ENCODE measurements around the gene MS4A5.
"Not testable (repeated sequence)": the region's sequence is repeated elsewhere in the genome, so short reads cannot be mapped to it uniquely, and the experiment has no call there.

The MS4A5 gene

GRCh38 chr11:60396799-60397198 is 32.6 kb upstream of the MS4A5 start:
- H3K27ac ChIP-seq: peak overlapping the region in 7 of 11 experiments; percentile 34 to 77 (median 53); a peak in 11 of 22 replicates
- H3K4me2 ChIP-seq: peak overlapping the region; percentile 30 to 76 (median 57)
- TF ChIP-seq Cebpa-rat (IDR thresholded peaks at IDR 0.05): no peak

GRCh38 chr11:60420015-60420414 is 9.4 kb upstream of the MS4A5 start:
- Histone ChIP-seq H3K27me3 (no peaks in the 10 kb centered on the region), H3K9me3 (replicated peaks in 1 of 11) (peaks cover 16 to 65% (median 20%) of the 10 kb centered on the region in 11 experiments), H3K4me3 (no peak overlapping the region), H3K4me2 (no peak overlapping the region), H3K36me3 (peaks cover 0 to 22% (median 0%) of the 10 kb centered on the region in 11 experiments; a peak in 5 of 22 replicates), H3K9ac (no peak overlapping the region), H3K27ac (no peak overlapping the region), H3K4me1 (peaks cover 0 to 5% (median 0%) of the 10 kb centered on the region in 10 experiments; a peak in 1 of 20 replicates), H4K20me1 (no peaks in the 10 kb centered on the region)
- TF ChIP-seq Cebpa-rat (IDR thresholded peaks at IDR 0.05): no peak

More at GRCh38 chr11:60396799-60397198, 32.6 kb upstream of the MS4A5 start:
- Histone ChIP-seq H3K27me3 (no peaks in the 10 kb centered on the region), H3K4me3 (no peak overlapping the region), H3K4me1 (peaks cover 11 to 73% (median 16%) of the 10 kb centered on the region in 10 experiments), H4K20me1 (peaks cover 0 to 11% (median 0%) of the 10 kb centered on the region in 11 experiments; a peak in 1 of 22 replicates), H3K36me3 (peaks cover 0 to 71% (median 0%) of the 10 kb centered on the region in 11 experiments; a peak in 6 of 22 replicates), H3K9me3 (replicated peaks in 1 of 11) (peaks cover 0 to 38% (median 17%) of the 10 kb centered on the region in 11 experiments; a peak in 18 of 22 replicates), H3K9ac (peak overlapping the region in 3 of 11 experiments; percentile 19 to 53 (median 31); a peak in 5 of 22 replicates)

GRCh38 chr11:60422609-60423008 is 6.8 kb upstream of the MS4A5 start:
- Histone ChIP-seq H3K27ac (no peak overlapping the region), H3K9me3 (replicated peaks in 1 of 11) (peaks cover 16 to 41% (median 20%) of the 10 kb centered on the region in 11 experiments), H3K4me1 (no peaks in the 10 kb centered on the region), H4K20me1 (no peaks in the 10 kb centered on the region), H3K4me3 (no peak overlapping the region), H3K36me3 (no peaks in the 10 kb centered on the region), H3K27me3 (no peaks in the 10 kb centered on the region), H3K9ac (no peak overlapping the region), H3K4me2 (no peak overlapping the region)
- TF ChIP-seq Cebpa-rat (IDR thresholded peaks at IDR 0.05): no peak

GRCh38 chr11:60428517-60428916 is 855 bp upstream of the MS4A5 start:
- no peak overlapping the region for H3K4me3 ChIP-seq
- H4K20me1 ChIP-seq: no peaks in the 10 kb centered on the region
- H3K27me3 ChIP-seq: no peaks in the 10 kb centered on the region
- H3K9ac ChIP-seq: no peak overlapping the region
- H3K4me1 ChIP-seq: no peaks in the 10 kb centered on the region
- no peak for TF ChIP-seq Cebpa-rat (IDR thresholded peaks at IDR 0.05)
- no peaks in the 10 kb centered on the region for H3K9me3 ChIP-seq (replicated peaks in 1 of 11)
- no peaks in the 10 kb centered on the region for H3K36me3 ChIP-seq
- no peak overlapping the region for H3K4me2 ChIP-seq
- no peak overlapping the region for H3K27ac ChIP-seq

- TF ChIP-seq Cebpa-rat (IDR thresholded peaks at IDR 0.05): no peak
- Histone ChIP-seq H3K4me3 (no peak overlapping the region), H3K9ac (no peak overlapping the region), H4K20me1 (no peaks in the 10 kb centered on the region), H3K4me1 (no peaks in the 10 kb centered on the region), H3K9me3 (replicated peaks in 1 of 11) (peaks cover 0 to 5% (median 0%) of the 10 kb centered on the region in 11 experiments; a peak in 1 of 22 replicates), H3K27ac (no peak overlapping the region), H3K27me3 (no peaks in the 10 kb centered on the region), H3K36me3 (no peaks in the 10 kb centered on the region), H3K4me2 (no peak overlapping the region)
Observed at GRCh38 chr11:60431251-60431650, 1.9 kb downstream of the MS4A5 start.

GRCh38 chr11:60433401-60433800 is 4.0 kb downstream of the MS4A5 start:
- H3K4me2 ChIP-seq: no peak overlapping the region
- H3K27me3 ChIP-seq: no peaks in the 10 kb centered on the region
- H3K27ac ChIP-seq: no peak overlapping the region
- no peaks in the 10 kb centered on the region for H3K36me3 ChIP-seq
- no peaks in the 10 kb centered on the region for H4K20me1 ChIP-seq
- TF ChIP-seq Cebpa-rat (IDR thresholded peaks at IDR 0.05): no peak
- H3K9ac ChIP-seq: no peak overlapping the region
- H3K4me3 ChIP-seq: no peak overlapping the region
- peaks cover 0 to 5% (median 0%) of the 10 kb centered on the region in 11 experiments; a peak in 1 of 22 replicates for H3K9me3 ChIP-seq (replicated peaks in 1 of 11)
- no peaks in the 10 kb centered on the region for H3K4me1 ChIP-seq

- Histone ChIP-seq H3K27me3 (no peaks in the 10 kb centered on the region), H3K9me3 (replicated peaks in 1 of 11) (peaks cover 11 to 18% (median 15%) of the 10 kb centered on the region in 11 experiments), H3K4me3 (0 out of 20 replicates have a peak overlapping the region, but pooled peaks of 1 of the 10 experiments have one; percentile 40), H3K27ac (peak overlapping the region in 2 of 11 experiments; percentile 40 to 68; a peak in 3 of 22 replicates), H3K4me1 (peaks cover 13 to 19% (median 17%) of the 10 kb centered on the region in 10 experiments), H3K9ac (no peak overlapping the region; a peak in 2 of 22 replicates), H3K36me3 (no peaks in the 10 kb centered on the region), H4K20me1 (no peaks in the 10 kb centered on the region), H3K4me2 (peak overlapping the region; percentile 76 to 94 (median 82); a peak in 17 of 22 replicates)
- no peak for TF ChIP-seq Cebpa-rat (IDR thresholded peaks at IDR 0.05)
Observed at GRCh38 chr11:60447070-60447469, 17.7 kb downstream of the MS4A5 start.

GRCh38 chr11:60447846-60448245 is 18.5 kb downstream of the MS4A5 start:
- H3K4me2 ChIP-seq: no peak overlapping the region
- H3K4me1 ChIP-seq: peaks cover 13 to 19% (median 17%) of the 10 kb centered on the region in 10 experiments
- peaks cover 11 to 22% (median 15%) of the 10 kb centered on the region in 11 experiments for H3K9me3 ChIP-seq (replicated peaks in 1 of 11)
- H3K4me3 ChIP-seq: no peak overlapping the region
- H3K27ac ChIP-seq: no peak overlapping the region
- H3K36me3 ChIP-seq: no peaks in the 10 kb centered on the region
- no peaks in the 10 kb centered on the region for H4K20me1 ChIP-seq
- no peak for TF ChIP-seq Cebpa-rat (IDR thresholded peaks at IDR 0.05)
- H3K27me3 ChIP-seq: no peaks in the 10 kb centered on the region
- no peak overlapping the region for H3K9ac ChIP-seq

GRCh38 chr11:60451185-60451584 is 21.8 kb downstream of the MS4A5 start:
- not testable (repeated sequence) for H3K27ac ChIP-seq, H3K27me3 ChIP-seq, H4K20me1 ChIP-seq, H3K4me3 ChIP-seq, H3K9ac ChIP-seq, H3K4me2 ChIP-seq, H3K36me3 ChIP-seq
- Histone ChIP-seq H3K4me1 (peaks cover 9 to 39% (median 29%) of the 10 kb centered on the region in 10 experiments), H3K9me3 (replicated peaks in 1 of 11) (peaks cover 11 to 22% (median 15%) of the 10 kb centered on the region in 11 experiments)

- H3K4me2 ChIP-seq: peak overlapping the region in 6 of 11 experiments; percentile 7 to 85 (median 72); a peak in 11 of 22 replicates
- no peaks in the 10 kb centered on the region for H3K36me3 ChIP-seq
- H3K4me3 ChIP-seq: no peak overlapping the region
- H4K20me1 ChIP-seq: no peaks in the 10 kb centered on the region
- peaks cover 11 to 22% (median 15%) of the 10 kb centered on the region in 11 experiments for H3K9me3 ChIP-seq (replicated peaks in 1 of 11)
- no peak overlapping the region for H3K9ac ChIP-seq
- H3K4me1 ChIP-seq: peaks cover 13 to 51% (median 40%) of the 10 kb centered on the region in 10 experiments
- no peak overlapping the region for H3K27ac ChIP-seq
- no peaks in the 10 kb centered on the region for H3K27me3 ChIP-seq
- TF ChIP-seq Cebpa-rat (IDR thresholded peaks at IDR 0.05): no peak
Observed at GRCh38 chr11:60454212-60454611, 24.8 kb downstream of the MS4A5 start.
